Natural killer cell treated with Interleukin-12 subunit alpha and Interleukin-12 subunit beta and Interleukin-15 and Interleukin-18, amount 100 ng/mL, for 72 hours (primary cell): ENCODE results near the gene IQGAP2. TPM values are rescaled to one million over a fixed set of nuclear protein-coding genes. Genes with fewer than 3 reads are reported as not detected.

Source experiments
- ATAC-seq, 2 donors: fragments of 150-1000 bp; cut with Tn5 transposase in 1 of 2; sonication (Bioruptor Pico), chemical (Tn5 transposase) in 1 of 2; 2 replicates each; pipeline ENCODE4 v1.10.0; 2021
- DNase-seq: peaks from one replicate; pipeline ENCODE4 v3.0.0; 2022; ENCODE audit warnings: low spot score
- H3K27ac Mint-ChIP-seq, 2 donors: 1 replicate in 1 of 2; 2 replicates in 1 of 2; pipeline ENCODE4 v1.8.0; 2022; ENCODE audit warnings: mixed read lengths in 2 of 2, mild to moderate bottlenecking in 1 of 2, moderate library complexity in 1 of 2
- H3K27me3 Mint-ChIP-seq, 2 donors: 1 replicate in 1 of 2; 2 replicates in 1 of 2; pipeline ENCODE4 v1.8.0; 2022; ENCODE audit warnings: mixed read lengths in 2 of 2
- H3K36me3 Mint-ChIP-seq: one replicate; pipeline ENCODE4 v1.8.0; 2022; ENCODE audit warnings: mixed read lengths
- H3K4me1 Mint-ChIP-seq, 2 donors: 1 replicate in 1 of 2; 2 replicates in 1 of 2; pipeline ENCODE4 v1.8.0; 2022; ENCODE audit warnings: low read depth in 2 of 2, mixed read lengths in 2 of 2, mild to moderate bottlenecking in 1 of 2
- H3K4me3 Mint-ChIP-seq: one replicate; pipeline ENCODE4 v1.8.0; 2022; ENCODE audit warnings: mixed read lengths
- H3K9me3 Mint-ChIP-seq: 2 replicates; pipeline ENCODE4 v1.8.0; 2022; ENCODE audit warnings: mixed read lengths
- total RNA-seq, 2 donors: library from RNA; stranded (reverse); gene quantifications; one replicate each; pipeline ENCODE4 v1.2.3, GENCODE V29; 2022

Gene IQGAP2
- total RNA-seq, 2 donors from 2014 or later: 104 to 111 TPM

- Mint-ChIP-seq H3K27ac (no peak overlapping the region), H3K9me3 (no peaks in the 10 kb centered on the region), H3K4me1 (peaks cover 21 to 35% of the 10 kb centered on the region in 2 donors), H3K4me3 (no peak overlapping the region), H3K36me3 (peaks cover 23% of the 10 kb centered on the region), H3K27me3 (no peaks in the 10 kb centered on the region)
- DNase-seq (no peak), ATAC-seq (no peak)
Observed at GRCh38 chr5:76617229-76617628, 214.1 kb downstream of the IQGAP2 start.

GRCh38 chr5:76617675-76618074 is 214.6 kb downstream of the IQGAP2 start:
- no peaks in the 10 kb centered on the region for H3K9me3 Mint-ChIP-seq

GRCh38 chr5:76620166-76620565 is 217.1 kb downstream of the IQGAP2 start:
- Mint-ChIP-seq H3K27me3 (no peaks in the 10 kb centered on the region), H3K4me3 (no peak overlapping the region), H3K4me1 (peaks cover 36 to 53% of the 10 kb centered on the region in 2 donors), H3K27ac (peak overlapping the region; percentile 31 to 62), H3K36me3 (peaks cover 23% of the 10 kb centered on the region), H3K9me3 (no peaks in the 10 kb centered on the region)
- DNase-seq (no peak), ATAC-seq (no peak)

More at GRCh38 chr5:76617675-76618074, 214.6 kb downstream of the IQGAP2 start:
- Mint-ChIP-seq H3K36me3 (peaks cover 23% of the 10 kb centered on the region), H3K27me3 (no peaks in the 10 kb centered on the region), H3K27ac (no peak overlapping the region), H3K4me3 (no peak overlapping the region), H3K4me1 (peaks cover 22 to 37% of the 10 kb centered on the region in 2 donors)
- ATAC-seq: no peak
- no peak for DNase-seq

DNA sequence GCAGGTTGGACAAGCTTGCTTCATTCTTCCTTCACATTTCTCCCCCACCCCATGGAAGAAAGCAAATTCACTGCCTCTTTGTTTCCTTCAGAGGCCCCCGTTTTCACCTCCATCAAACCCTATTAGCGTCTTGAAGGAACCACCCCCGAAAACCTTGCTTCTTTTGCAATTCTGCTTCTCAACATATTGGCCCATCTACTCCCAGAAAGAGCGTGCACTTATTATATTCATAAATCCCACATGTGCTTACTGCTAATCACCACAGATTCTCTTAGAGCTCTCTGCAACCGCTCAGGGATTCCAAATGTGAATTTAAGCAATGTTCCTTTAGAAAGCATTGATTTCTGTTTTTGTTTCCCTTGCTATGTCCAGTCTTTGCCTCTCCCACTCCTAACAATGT is 219.0 kb downstream of the IQGAP2 start:
- no peaks in the 10 kb centered on the region for H3K9me3 Mint-ChIP-seq
- ATAC-seq: no peak
- no peak overlapping the region for H3K4me3 Mint-ChIP-seq
- DNase-seq: no peak
- peaks cover 49 to 59% of the 10 kb centered on the region in 2 donors for H3K4me1 Mint-ChIP-seq
- H3K27me3 Mint-ChIP-seq: no peaks in the 10 kb centered on the region
- H3K36me3 Mint-ChIP-seq: peaks cover 18% of the 10 kb centered on the region
- peak overlapping the region; percentile 65 to 83 for H3K27ac Mint-ChIP-seq

DNA sequence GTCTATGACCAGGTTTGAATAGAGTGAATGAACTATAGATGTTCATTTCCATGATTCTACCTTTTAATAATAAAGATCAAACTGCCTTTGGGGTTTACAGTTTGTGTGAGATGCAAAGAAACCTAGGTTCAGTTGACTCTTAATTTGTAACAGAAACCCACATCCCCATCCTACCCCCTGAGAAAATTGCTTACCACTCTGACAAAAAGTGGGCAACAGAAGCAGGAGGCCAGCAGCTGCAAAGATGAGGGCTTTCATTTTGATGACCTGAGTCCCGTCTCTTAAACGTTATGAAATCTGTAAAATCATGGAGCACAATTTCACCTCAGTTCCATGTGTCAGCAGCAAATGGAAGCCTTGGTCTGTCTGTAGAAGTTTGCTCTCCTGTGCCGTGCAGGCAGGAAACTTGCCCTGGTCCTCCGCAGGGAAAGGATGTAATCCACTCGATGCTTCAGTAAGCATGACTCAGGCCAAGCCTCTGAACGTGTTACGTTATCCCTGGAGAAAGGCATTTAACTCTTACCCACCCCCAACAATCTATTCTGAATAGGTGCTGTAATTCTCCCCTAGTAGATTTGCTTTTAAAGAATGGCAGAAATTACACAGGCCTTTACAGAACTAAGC is 220.0 kb downstream of the IQGAP2 start, which contains the start of gene F2RL2:
TSS of gene F2RL2 (minus strand) at position 431 of the 624 bp plus-strand sequence. CDS start at position 258, 173 bp downstream.
- Mint-ChIP-seq H3K36me3 (peaks cover 21% of the 10 kb centered on the region), H3K27ac (peak within 1 kb of the TSS; percentile 65 to 83), H3K9me3 (no peaks in the 10 kb centered on the region), H3K4me1 (peaks cover 52 to 57% of the 10 kb centered on the region in 2 donors), H3K4me3 (peak within 1 kb of the TSS; percentile 30), H3K27me3 (no peaks in the 10 kb centered on the region)
- ATAC-seq: peak in 1 of 2 donors; percentile 73
- DNase-seq: no peak

GRCh38 chr5:76625087-76625815 is 222.2 kb downstream of the IQGAP2 start:
- DNase-seq (no peak), ATAC-seq (peak in 1 of 2 donors; percentile 50)
- peak overlapping the region; percentile 29 for H3K4me3 Mint-ChIP-seq
- H3K36me3 Mint-ChIP-seq: peaks cover 18% of the 10 kb centered on the region
- peaks cover 46 to 58% of the 10 kb centered on the region in 2 donors for H3K4me1 Mint-ChIP-seq
- H3K27ac Mint-ChIP-seq: peak overlapping the region; percentile 55 to 67
- H3K27me3 Mint-ChIP-seq: no peaks in the 10 kb centered on the region
- no peaks in the 10 kb centered on the region for H3K9me3 Mint-ChIP-seq

GRCh38 chr5:76626738-76627137 is 223.7 kb downstream of the IQGAP2 start:
- Mint-ChIP-seq H3K4me1 (peaks cover 42 to 50% of the 10 kb centered on the region in 2 donors), H3K36me3 (peaks cover 14% of the 10 kb centered on the region), H3K27me3 (no peaks in the 10 kb centered on the region), H3K27ac (peak overlapping the region; percentile 66 to 67), H3K4me3 (peak overlapping the region; percentile 40), H3K9me3 (no peaks in the 10 kb centered on the region)
- ATAC-seq (peak; percentile 62 to 87), DNase-seq (no peak)

DNA sequence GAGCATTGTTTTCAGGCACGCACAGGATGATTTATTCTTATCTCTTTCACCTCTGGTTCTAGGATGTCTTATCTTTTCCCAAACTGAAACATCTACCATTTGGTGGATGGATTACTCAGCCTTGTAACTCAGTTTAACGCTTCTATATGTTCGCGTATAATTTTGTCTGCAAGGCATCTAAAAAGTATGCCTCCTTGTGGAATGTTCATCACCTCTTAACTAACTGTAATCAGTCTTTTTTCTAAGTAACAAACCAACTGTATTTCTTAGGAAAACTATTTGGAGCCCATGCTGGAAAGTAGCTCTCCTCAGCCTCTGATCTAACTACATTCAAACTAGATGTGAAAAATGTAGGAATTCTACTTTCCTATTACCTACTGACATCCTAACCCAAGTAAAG is 231.6 kb downstream of the IQGAP2 start:
- Mint-ChIP-seq H3K27ac (peak overlapping the region in 1 of 2 donors; percentile 67), H3K36me3 (peaks cover 16% of the 10 kb centered on the region), H3K27me3 (no peaks in the 10 kb centered on the region)

GRCh38 chr5:76637490-76637889 is 234.4 kb downstream of the IQGAP2 start:
- H3K36me3 Mint-ChIP-seq: peaks cover 21% of the 10 kb centered on the region

More for the DNA sequence above, 231.6 kb downstream of the IQGAP2 start:
- Mint-ChIP-seq H3K9me3 (no peaks in the 10 kb centered on the region), H3K4me3 (no peak overlapping the region), H3K4me1 (peaks cover 17 to 21% of the 10 kb centered on the region in 2 donors)
- ATAC-seq: no peak
- DNase-seq: no peak

DNA sequence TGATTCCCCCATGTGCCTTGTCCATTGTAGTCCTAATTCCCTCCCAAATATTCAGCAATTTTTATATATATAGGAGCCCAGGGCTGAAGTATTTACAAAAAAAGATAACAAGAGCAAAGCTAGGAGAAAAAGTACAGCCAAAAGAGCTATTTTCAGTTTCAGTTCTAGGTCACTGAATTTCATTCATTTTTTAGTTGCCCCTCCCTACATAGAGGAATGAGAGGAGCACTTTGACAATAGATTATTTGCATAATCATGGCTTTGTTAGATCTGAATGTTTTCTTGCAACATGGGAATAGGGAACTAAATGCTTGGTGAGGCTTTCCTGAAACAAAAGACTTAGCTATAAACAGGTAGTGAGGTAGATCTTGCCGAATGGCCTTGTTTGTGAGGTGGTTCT is 235.4 kb downstream of the IQGAP2 start:
- no peak for DNase-seq
- Mint-ChIP-seq H3K36me3 (peaks cover 23% of the 10 kb centered on the region), H3K27ac (peak overlapping the region; percentile 57 to 60), H3K4me1 (peaks cover 21 to 31% of the 10 kb centered on the region in 2 donors), H3K27me3 (no peaks in the 10 kb centered on the region), H3K9me3 (no peaks in the 10 kb centered on the region), H3K4me3 (peak overlapping the region; percentile 23)
- no peak for ATAC-seq

More at GRCh38 chr5:76637490-76637889, 234.4 kb downstream of the IQGAP2 start:
- no peak for DNase-seq
- H3K27me3 Mint-ChIP-seq: no peaks in the 10 kb centered on the region
- peak overlapping the region; percentile 60 to 75 for H3K27ac Mint-ChIP-seq
- ATAC-seq: no peak
- no peaks in the 10 kb centered on the region for H3K9me3 Mint-ChIP-seq
- H3K4me3 Mint-ChIP-seq: no peak overlapping the region
- peaks cover 18 to 31% of the 10 kb centered on the region in 2 donors for H3K4me1 Mint-ChIP-seq

- Mint-ChIP-seq H3K27ac (peak overlapping the region; percentile 40 to 67), H3K27me3 (no peaks in the 10 kb centered on the region), H3K36me3 (peaks cover 22% of the 10 kb centered on the region), H3K9me3 (no peaks in the 10 kb centered on the region), H3K4me1 (peaks cover 19 to 27% of the 10 kb centered on the region in 2 donors), H3K4me3 (no peak overlapping the region)
- ATAC-seq: peak; percentile 48 to 65
- DNase-seq: peak; percentile 73
Observed at GRCh38 chr5:76641514-76642120, 238.5 kb downstream of the IQGAP2 start.

- no peak for ATAC-seq
- Mint-ChIP-seq H3K9me3 (no peaks in the 10 kb centered on the region), H3K27me3 (no peaks in the 10 kb centered on the region), H3K27ac (peak overlapping the region in 1 of 2 donors; percentile 28), H3K36me3 (peaks cover 26% of the 10 kb centered on the region), H3K4me3 (no peak overlapping the region), H3K4me1 (peaks cover 17 to 25% of the 10 kb centered on the region in 2 donors)
- no peak for DNase-seq
Observed at GRCh38 chr5:76642390-76643040, 239.4 kb downstream of the IQGAP2 start.

GRCh38 chr5:76643371-76643770 is 240.3 kb downstream of the IQGAP2 start:
- peaks cover 17% of the 10 kb centered on the region in 2 donors for H3K4me1 Mint-ChIP-seq
- DNase-seq (no peak), ATAC-seq (no peak)
- H3K36me3 Mint-ChIP-seq: peaks cover 35% of the 10 kb centered on the region
- no peaks in the 10 kb centered on the region for H3K27me3 Mint-ChIP-seq
- no peaks in the 10 kb centered on the region for H3K9me3 Mint-ChIP-seq
- H3K4me3 Mint-ChIP-seq: no peak overlapping the region
- H3K27ac Mint-ChIP-seq: peak overlapping the region; percentile 4 to 28
